Bronchial epithelial cell (primary cell): ENCODE measurements around the gene DYSF. TPM values are rescaled to one million over a fixed set of nuclear protein-coding genes. Genes with fewer than 3 reads are reported as not detected.

ENCODE experiments used
- DNase-seq: peaks from one replicate; pipeline ENCODE4 v3.0.0-alpha.2; 2010; ENCODE audit warnings: low read depth
- FAIRE-seq: peaks from 2 replicates; lab custom pipeline; 2011; peaks lifted over from hg19 to GRCh38; lab: Jason Lieb, UNC
- H3K27me3 ChIP-seq: 2 replicates; pipeline ENCODE4 v1.5.1; 2011; ENCODE audit warnings: low read length; ENCODE audit not compliant: control insufficient read depth, insufficient read depth
- H3K36me3 ChIP-seq: 2 replicates; pipeline ENCODE4 v1.5.1; 2011; ENCODE audit warnings: low read length; ENCODE audit not compliant: control insufficient read depth, insufficient read depth
- H3K4me3 ChIP-seq: 2 replicates; pipeline ENCODE4 v1.5.1; 2011; ENCODE audit warnings: mild to moderate bottlenecking, low read depth, low read length, control low read depth
- CTCF ChIP-seq: IDR thresholded peaks from 2 replicates; pipeline ENCODE4 v1.5.1; 2011; ENCODE audit warnings: mild to moderate bottlenecking, moderate library complexity, low read length, control low read depth, inconsistent platforms; ENCODE audit not compliant: insufficient read depth, severe bottlenecking
- total RNA-seq: library from RNA; depleted of rRNA; stranded (reverse); fragments of >200 nt; gene quantifications from 2 replicates; pipeline ENCODE4 v1.2.1, GENCODE V29; 2014

The DYSF gene
- total RNA-seq, 1 donor from 2014 or later = under 0.01 TPM

- no peak for DNase-seq
- Histone ChIP-seq H3K4me3 (no peak overlapping the region), H3K27me3 (no peaks in the 10 kb centered on the region), H3K36me3 (no peaks in the 10 kb centered on the region)
- TF ChIP-seq CTCF = no peak
- FAIRE-seq = no peak
Measured at GRCh38 chr2:71546275-71546638, 92.9 kb downstream of the DYSF start.

GRCh38 chr2:71546777-71547281, 93.5 kb downstream of the DYSF start:
- no peak for DNase-seq
- Histone ChIP-seq H3K27me3 (no peaks in the 10 kb centered on the region), H3K36me3 (no peaks in the 10 kb centered on the region), H3K4me3 (no peak overlapping the region)
- no peak for TF ChIP-seq CTCF
- FAIRE-seq = no peak

- no peak for FAIRE-seq
- no peaks in the 10 kb centered on the region for H3K36me3 ChIP-seq
- no peak for DNase-seq
- no peaks in the 10 kb centered on the region for H3K27me3 ChIP-seq
- TF ChIP-seq CTCF = no peak
- H3K4me3 ChIP-seq = no peak overlapping the region
Measured at GRCh38 chr2:71547616-71548285, 94.4 kb downstream of the DYSF start.

GRCh38 chr2:71548646-71549425, 95.5 kb downstream of the DYSF start:
- TF ChIP-seq CTCF = peak; percentile 87
- Histone ChIP-seq H3K27me3 (no peaks in the 10 kb centered on the region), H3K4me3 (no peak overlapping the region), H3K36me3 (no peaks in the 10 kb centered on the region)
- DNase-seq = peak; percentile 12
- no peak for FAIRE-seq

GRCh38 chr2:71550801-71551630, 97.7 kb downstream of the DYSF start:
- no peak for DNase-seq
- no peak for FAIRE-seq
- TF ChIP-seq CTCF = no peak
- Histone ChIP-seq H3K27me3 (no peaks in the 10 kb centered on the region), H3K4me3 (no peak overlapping the region), H3K36me3 (no peaks in the 10 kb centered on the region)
